Left colon (tissue), 2 donors: ENCODE results near the gene FKBP1B. TPM values are rescaled to one million over a fixed set of nuclear protein-coding genes. Genes with fewer than 3 reads are reported as not detected.
"Not testable (repeated sequence)": the region's sequence is repeated elsewhere in the genome, so short reads cannot be mapped to it uniquely, and the experiment has no call there.

Source experiments
- ATAC-seq: fragments of 200-7000 bp; cut with Tn5 transposase; one replicate; pipeline ENCODE4 v1.9.1; 2020; ENCODE audit warnings: mild to moderate bottlenecking, moderate library complexity
- DNase-seq, 2 donors: peaks; one replicate each; pipeline ENCODE4 v3.0.0-alpha.2; 2020
- intact Hi-C, 2 donors: fragments of 100-400 bp; cut with DNase I in 1 of 2; cut with micrococcal nuclease in 1 of 2; formaldehyde crosslinking; loops; one replicate each; pipeline versions ENCODE4 v1.11.2 to v1.14.0; 2022; cut with DNase I, micrococcal nuclease
- long read RNA-seq: library from polyadenylated mRNA; unstranded; transcript quantifications from one replicate; pipeline ENCODE4 v2.0.0, GENCODE V29; 2021
- total RNA-seq, 2 donors: library from RNA; stranded (reverse); fragmentation: NEBNext Ultra II Directional; extraction: Animal tissue kit (Norgen Biotek cat#: 25700); gene quantifications; one replicate each; pipeline ENCODE4 v1.2.1, GENCODE V29; 2021
- donor health status: DM: no; HTN: no; CAD: no.
- donor health status: DM: yes; HTN: yes; CAD: no.

The FKBP1B gene
- total RNA-seq = 10 to 100 TPM; 16.5 to 22.3 TPM
- long read RNA-seq, partial matches to known transcripts = 1 of 17 reads
- long read RNA-seq, other reads (novel, unspliced or antisense) = 9 of 17 reads

DNA sequence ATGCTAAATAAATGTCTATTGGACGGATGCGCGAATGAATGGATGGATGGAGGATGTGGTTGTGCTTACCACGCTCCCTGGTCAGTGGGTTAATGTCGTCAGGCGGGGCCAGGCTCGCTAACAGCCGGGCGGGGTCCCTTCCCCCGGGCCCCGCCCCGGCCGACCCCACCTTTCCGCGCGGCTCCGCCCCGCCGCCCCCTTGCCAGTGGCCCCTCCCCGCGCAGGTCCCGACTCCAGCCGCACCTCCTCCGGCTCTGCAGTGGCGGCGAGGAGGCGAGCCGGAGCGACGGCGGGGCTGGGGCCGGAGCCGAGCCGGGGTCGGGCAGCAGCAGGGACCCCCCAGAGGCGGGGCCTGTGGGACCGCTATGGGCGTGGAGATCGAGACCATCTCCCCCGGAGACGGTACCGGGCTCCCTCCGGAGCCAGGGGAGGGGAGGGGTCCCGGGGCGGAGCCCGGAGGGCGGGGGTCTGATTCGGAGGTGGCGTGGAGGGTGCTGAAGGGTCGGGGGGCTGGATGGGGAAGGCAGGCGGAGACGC lies at the start of gene FKBP1B:
FKBP1B (plus strand) TSS at position 257 of the 537 bp plus-strand sequence; CDS start at position 366, 109 bp downstream.
- intact Hi-C loops = no loop called here
- ATAC-seq (peak; percentile 77), DNase-seq (peak; percentile 77 to 81)

DNA sequence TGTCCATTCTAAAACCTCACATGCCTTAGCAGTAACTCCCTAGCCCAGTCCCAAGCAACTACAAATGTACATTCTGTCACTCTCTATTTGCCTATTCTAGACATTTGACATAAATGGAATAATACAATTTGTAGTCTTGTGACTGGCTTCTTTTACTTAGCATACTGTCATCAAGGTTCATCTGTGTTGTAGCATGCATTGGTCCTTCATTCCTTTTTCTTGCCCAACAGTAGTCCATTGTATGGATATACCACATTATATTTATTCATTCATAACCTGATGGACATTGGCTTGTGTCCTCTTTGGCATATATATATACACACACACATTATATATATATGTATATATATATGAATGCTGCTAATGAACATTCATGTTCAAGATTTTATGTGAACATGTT lies 41.8 kb upstream of the FKBP1B start:
- no peak for ATAC-seq

DNA sequence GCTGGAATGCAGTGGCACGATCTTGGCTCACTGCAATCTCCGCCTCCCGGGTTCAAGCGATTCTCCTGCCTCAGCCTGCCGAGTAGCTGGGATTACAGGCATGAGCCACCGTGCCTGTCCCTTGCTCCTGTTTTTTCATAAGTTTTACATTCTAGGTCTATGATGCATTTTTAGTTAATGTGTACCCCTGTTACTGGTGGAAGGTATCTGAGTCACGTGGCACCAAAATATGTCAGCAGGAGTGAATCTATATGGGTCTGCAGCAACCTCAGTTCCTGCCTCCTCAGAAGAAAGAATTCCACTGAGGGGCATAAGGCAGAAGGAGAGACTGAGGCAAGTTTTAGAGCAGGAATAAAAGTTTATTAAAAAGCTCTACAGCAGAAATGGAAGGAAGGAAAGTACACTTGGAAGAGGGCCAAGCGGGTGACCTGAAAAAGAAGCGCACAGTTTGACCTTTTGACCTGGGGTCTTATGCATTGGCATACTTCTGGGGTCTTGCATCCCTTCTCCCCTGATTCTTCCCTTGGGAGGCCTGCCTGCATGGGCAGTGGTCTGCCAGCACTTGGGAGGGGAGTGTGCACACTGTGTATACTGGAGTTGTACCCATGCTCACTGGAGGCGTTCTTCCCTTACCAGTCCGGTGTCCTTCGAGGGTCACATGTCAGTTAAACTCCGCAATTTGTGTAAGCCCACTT lies 40.7 kb upstream of the FKBP1B start:
- ATAC-seq (no peak), DNase-seq (no peak)
- intact Hi-C loops = no loop called here

More for the DNA sequence above, 41.8 kb upstream of the FKBP1B start:
- no peak for DNase-seq
- intact Hi-C loops = no loop called here

DNA sequence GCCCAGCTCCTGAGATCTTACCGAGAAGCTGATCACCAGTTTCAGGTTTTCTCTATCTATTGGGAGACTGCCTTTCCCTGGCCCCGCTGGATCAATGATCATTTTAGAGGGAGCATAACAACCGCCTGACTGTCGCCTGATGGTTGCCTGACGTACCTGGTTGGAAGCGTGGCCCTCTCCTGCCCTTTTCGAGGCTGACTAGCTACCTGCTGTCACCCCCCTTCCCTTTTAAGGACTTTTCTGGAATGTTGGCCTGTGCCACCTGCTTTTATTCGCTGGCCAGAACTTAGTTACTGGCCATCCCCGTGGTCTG lies 40.2 kb upstream of the FKBP1B start:
- ATAC-seq (no peak), DNase-seq (no peak)
- intact Hi-C loops = no loop called here

DNA sequence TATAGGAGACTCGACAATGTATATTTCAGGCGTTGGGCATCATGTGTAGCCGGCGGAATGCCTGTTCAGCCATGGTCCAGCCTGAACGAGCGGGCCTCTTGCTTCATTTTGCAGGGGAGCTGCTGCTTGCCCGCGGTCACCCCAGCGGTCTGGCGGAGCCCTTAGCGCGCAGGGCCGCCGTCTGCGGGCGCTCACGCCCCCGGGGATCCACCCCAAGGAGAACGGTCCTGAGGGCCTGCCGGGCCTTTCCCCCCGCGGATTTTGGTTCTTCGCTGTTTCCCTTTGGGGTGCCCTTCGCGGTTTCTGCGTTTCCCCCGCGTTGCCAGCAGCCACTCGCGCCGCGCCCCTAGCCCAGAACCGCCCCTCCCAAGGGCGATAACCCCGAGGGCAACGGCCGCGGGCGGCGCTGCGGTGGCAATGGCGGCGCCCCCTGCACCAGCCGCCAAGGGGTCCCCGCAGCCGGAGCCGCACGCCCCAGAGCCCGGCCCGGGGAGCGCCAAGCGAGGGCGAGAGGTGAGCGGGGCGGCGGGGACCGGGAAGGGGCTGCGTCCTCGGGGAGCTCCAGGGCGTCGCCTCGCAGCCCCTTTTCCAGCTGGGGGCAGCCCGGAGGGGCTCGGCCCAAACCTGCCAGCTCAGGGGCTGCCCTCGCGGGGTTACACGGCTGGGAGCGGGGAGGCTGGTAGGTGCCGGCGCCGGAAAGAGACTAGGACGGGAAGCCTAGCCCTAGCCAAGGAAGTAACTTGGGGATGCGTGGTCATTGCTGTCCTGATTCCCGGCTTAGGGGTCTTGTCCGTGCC lies 39.7 kb upstream of the FKBP1B start, which contains the start of gene MFSD2B:
MFSD2B (plus strand) TSS at position 406 of the 797 bp plus-strand sequence; CDS start at position 418, 12 bp downstream.
- DNase-seq (no peak), ATAC-seq (peak; percentile 61)
- intact Hi-C loops = no loop called here

DNA sequence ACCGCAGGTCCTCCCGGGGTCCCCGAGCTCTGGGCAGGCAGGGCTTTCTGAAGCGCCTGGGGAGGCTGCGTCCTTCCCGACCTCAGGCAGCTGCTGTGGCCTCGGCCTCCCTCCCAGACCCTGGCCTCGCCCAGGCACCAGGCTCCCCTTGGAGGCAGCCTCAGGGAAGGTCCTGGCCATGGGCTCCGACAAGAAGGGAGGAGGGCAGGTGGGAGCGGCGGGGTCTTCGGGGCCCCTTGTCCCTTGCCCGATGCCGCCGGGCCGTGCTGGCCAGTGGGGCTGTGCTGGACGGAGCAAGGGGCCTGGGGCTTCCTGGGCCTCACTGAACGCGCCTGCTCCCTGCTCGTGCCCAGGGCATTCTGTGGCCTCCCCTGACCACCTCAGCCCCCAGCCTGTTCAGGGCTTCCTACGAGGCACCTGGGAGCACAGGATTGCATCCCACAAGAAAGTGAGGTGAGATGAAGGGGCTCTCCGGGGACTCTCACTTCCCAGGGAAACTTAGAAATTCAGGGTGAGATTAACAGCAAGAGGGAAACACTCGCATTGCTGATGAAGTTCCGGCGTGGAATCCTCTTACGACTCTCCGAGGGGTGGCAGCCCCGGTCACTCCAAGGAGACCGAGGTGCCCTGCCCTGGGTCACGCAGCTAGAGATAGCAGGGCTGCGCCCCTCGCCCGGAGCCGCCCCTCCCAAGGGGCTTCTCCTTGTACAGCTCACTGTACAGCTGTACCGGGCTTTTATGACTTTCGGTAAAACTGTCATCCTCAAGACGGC lies 38.9 kb upstream of the FKBP1B start:
- intact Hi-C loops = no loop called here
- peak in 1 of 2 donors; percentile 15 for DNase-seq
- ATAC-seq = peak; percentile 34

DNA sequence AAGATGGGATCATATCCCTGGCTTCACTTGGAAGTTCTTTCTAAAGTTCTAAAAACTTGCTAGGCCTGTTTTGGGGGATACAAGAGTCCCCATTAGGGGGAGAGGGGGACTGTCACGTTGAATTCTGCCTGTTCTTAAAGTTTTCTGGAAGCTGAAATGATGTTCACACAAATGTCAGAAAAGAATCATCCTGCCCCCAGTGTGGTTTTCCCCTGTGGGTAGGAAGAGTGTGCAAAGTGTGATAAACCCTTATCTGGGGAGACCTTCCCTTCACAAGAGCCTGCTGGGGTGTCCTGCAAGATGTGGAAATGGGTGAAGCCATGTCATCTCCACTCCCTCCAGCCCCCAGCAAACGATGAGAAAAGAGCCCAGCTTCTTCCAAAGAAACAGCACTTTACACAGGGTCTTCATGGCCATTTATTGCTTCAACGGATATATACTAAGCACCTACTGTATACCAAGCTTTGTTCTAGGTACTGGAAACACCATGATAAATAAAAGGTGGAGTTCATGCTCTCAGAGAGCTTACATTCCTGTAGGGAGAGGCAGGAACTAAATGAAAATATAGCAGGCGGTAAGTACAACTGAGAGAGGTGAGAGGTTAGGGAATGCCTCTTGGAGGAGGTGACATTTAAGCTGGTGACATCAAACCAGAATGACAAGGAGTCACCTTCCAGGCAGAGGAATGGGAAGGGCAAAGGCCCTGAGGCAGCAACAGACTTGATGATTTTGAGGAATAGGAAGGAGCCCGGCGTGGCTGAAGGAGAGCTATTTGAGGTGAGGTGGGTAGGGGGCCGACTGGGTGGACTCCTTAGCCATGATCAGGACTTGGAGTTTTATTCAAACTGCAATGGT lies 38.1 kb upstream of the FKBP1B start:
- no peak for DNase-seq
- intact Hi-C loops = no loop called here
- no peak for ATAC-seq

DNA sequence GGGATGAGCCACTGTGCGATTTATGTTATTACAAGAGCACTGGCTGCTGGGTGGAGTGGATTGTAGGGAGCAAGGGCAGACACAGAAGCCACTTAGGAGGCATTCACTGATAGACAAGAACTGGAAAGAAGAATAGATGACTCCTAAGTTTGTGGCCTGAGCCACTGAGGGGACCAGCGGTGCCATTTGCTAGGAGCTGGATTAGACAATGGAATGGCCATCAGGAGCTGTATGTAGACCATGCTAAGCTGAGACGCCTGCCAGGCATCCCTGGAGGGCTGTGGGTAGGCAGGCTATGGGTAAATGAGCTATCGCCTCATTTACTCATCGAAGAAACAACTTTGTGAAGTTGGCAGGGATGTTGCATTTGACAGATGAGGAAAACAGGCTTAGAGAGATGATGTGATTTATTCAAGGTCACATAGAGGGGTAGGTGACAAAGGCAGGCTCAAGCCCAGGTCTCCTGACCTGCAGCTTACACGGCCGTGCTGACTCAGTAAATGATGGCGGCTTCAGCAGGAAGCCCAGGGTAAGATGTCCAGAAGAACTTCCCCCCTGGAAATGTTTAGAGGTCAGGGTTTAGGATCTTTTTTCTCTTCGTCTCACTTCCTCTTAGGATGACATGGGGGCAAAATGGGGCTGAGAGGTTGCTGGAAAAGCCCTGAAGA lies 36.9 kb upstream of the FKBP1B start:
- ATAC-seq = no peak
- no peak for DNase-seq
- intact Hi-C loops = no loop called here

DNA sequence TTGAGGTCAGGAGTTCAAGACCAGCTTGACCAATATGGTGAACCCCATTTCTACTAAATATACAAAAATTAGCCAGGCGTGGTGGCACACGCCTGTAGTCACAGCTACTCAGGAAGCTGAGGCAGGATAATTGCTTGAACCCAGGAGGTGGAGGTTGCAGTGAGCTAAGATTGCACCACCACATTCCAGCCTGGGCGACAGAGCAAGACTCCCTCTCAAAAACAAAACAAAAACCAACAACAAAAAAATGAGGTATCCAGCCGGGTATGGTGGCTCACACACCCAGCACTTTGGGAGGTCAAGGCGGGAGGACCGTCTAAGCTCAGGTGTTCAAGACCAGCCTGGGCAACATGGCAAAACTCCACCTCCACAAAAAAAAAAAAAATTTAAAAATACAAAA lies 34.6 kb upstream of the FKBP1B start:
- not testable (repeated sequence) for DNase-seq

DNA sequence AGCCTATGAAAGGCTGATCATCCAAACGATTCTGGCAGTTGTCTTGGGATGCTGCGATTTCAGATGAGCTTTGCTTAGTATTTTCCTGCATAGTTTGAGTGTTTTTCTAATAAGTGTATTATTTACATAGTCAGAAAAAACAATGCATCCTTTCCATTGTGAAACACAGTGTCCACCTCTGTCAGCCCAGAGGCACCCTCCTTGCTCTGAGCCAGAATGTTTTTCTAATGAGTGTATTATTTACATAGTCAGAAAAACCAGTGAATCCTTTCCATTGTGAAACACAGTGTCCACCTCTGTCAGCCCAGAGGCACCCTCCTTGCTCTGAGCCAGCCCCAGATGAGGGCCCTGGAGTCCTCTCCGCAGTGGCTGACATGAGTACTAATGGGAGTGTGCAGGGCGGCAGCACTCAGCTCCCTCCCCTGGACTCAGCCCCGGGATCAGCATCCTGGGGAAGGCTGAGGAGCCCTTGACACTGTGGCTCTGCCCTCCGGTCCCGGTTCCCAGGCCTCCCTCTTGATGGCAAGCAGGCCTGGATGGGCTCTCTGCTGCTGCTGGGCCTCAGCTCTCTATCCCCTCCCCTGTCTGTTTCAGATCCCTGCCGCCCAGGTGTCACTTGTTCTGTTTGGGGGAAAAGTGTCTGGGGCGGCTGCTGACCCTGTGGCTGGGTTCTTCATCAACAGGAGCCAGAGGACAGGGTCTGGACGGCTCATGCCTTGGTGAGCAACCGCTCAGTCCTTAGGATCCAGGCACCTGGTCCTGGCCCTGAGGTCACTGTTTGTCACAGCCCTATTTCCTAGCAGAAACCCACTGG lies 33.8 kb upstream of the FKBP1B start:
- DNase-seq (no peak), ATAC-seq (no peak)
- intact Hi-C loops = no loop called here

More for the DNA sequence above, 34.6 kb upstream of the FKBP1B start:
- intact Hi-C loops, ATAC-seq: not testable (repeated sequence)

DNA sequence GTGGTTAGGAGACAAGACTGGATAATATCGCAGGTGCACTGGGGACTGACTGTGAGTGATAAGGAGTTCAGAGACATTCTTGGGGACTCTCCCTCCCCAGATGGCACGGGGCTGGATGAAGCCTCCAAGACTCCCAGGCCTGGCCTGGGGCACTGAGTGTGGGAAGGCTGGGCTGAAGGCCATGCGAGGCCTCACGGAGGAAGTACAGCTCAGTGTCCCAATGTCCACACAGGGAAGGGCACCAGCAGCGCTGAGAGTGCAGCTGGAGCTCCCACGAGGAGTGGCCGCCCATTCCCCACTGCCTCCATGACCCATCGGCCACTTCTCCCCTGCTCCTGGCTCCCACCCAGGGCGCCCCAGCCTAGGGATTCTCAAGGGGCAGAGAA lies 33.2 kb upstream of the FKBP1B start:
- ATAC-seq = no peak
- intact Hi-C loops = no loop called here
- no peak for DNase-seq

DNA sequence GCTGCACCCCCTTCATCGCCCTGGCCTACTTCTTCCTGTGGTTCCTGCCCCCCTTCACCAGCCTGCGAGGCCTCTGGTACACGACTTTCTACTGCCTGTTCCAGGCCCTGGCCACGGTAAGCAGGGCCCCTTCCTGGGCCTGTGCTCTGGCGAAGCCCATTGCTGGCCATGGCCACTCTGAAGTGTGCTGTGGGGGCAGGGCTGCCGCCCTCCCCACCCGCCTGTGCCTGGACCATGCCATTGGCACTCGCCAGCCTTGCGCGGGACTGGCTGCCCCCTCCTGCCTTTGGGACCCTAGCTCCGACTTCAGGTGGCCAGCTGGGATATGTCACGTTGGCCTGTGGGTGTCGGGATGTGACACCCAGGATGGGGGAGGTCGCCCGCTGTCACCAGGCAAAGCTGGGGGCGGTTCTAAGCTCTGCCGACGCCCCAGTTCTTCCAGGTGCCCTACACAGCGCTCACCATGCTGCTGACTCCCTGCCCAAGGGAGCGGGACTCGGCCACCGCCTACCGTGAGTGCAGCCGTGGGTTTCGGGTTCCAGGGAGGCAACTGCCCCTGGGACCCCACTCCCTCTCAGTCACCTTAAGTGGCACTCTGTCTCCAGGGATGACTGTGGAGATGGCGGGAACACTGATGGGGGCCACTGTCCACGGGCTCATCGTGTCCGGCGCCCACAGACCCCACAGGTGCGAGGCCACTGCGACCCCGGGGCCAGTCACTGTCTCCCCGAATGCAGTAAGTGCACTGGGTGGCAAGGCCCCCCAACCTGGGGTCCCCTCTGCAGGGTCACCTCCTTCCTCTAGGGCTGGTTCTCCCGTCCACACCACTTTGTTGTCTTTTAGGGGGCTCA lies 32.5 kb upstream of the FKBP1B start:
- no peak for ATAC-seq
- intact Hi-C loops = no loop called here

DNA sequence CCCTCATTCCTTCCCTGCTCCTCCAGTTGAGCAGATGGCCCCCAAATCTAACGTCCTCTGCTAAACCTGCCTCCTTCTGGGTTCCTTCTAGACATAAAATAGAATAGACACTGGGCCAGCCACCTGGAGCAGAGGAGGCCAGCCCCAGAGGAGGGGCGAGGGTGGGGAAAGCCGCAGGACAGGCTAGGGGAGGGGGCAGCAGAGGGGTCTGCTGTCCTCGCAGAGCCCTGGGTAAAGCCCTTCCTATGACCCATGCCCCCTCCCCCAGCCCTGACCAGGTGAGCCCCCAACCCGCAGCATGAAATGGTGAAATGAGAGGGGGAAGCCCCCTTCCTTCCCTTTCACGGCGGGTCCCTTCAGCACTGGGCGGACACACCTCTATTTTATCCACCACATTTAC lies 31.8 kb upstream of the FKBP1B start:
- DNase-seq = no peak
- ATAC-seq = no peak

More for the DNA sequence above, 32.5 kb upstream of the FKBP1B start:
- DNase-seq = no peak

DNA sequence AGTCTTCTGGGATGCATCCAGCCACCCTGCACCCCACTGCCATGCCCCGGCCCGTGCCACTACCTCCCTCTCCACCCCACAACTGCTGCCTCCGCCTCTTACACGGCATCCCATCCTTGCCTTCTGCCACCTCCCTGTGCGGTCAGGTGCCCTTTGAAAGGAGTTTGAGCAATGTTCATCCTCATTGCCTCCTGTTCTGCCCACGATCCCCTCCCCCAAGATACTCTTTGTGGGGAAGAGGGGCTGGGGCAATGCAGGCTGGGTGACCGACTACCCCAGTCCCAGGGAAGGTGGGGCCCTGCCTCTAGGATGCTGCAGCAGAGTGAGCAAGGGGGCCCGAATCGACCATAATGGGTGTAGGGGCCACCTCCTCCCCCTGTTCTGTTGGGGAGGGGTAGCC lies 31.3 kb upstream of the FKBP1B start:
- intact Hi-C loops = no loop called here
- ATAC-seq (no peak), DNase-seq (no peak)

More for the DNA sequence above, 31.8 kb upstream of the FKBP1B start:
- intact Hi-C loops = no loop called here

DNA sequence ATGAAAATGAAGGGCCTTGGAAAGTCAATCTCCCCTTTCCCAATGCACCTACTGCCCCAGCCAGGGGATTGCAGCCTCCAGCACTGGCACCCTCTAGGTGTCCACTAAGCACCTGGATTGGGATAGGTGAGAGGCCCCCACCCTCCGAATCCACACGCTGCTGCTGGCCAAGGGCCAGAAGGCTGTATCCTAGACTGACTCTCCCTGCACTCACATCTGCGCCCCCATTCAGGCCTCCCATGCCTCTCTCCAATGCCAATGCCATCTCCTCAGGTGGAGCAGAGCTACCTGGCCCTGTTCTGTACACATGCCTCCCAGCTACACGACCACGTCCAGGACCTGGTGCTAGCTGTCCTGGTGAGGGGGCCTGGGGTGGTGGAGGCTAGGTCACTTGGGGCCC lies 29.8 kb upstream of the FKBP1B start:
- ATAC-seq (no peak), DNase-seq (no peak)
- intact Hi-C loops = no loop called here

DNA sequence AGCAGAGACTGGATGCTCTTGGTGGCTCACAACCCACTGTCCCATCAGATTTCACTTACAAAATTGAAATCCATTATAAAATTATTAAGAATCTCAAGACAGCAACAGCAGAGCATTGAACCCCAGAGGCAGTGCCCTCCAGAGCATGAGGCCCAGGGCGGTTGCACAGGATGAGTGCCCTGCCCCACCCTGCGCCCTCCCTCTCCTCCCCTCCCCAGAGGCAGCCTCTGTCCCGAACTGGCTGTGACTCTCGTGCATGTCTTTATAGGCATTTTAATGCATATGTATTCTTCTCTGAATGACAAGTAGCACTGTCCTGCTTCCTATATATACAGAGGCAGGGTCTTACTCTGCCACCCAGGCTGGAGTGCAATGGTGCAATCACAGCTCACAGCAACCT lies 29.3 kb upstream of the FKBP1B start:
- no peak for ATAC-seq
- intact Hi-C loops = no loop called here

More for the DNA sequence above, 29.3 kb upstream of the FKBP1B start:
- no peak for DNase-seq
